NCI-H2171 treated with DMSO at 0.1 percent for 48 hours (cell line): ENCODE measurements around the gene CEP120.
"Not testable (repeated sequence)": the region's sequence is repeated elsewhere in the genome, so short reads cannot be mapped to it uniquely, and the experiment has no call there.

ENCODE experiments used
- DNase-seq: peaks from one replicate; lab custom pipeline; 2025; lab: John Stamatoyannopoulos, UW

The CEP120 gene

DNA sequence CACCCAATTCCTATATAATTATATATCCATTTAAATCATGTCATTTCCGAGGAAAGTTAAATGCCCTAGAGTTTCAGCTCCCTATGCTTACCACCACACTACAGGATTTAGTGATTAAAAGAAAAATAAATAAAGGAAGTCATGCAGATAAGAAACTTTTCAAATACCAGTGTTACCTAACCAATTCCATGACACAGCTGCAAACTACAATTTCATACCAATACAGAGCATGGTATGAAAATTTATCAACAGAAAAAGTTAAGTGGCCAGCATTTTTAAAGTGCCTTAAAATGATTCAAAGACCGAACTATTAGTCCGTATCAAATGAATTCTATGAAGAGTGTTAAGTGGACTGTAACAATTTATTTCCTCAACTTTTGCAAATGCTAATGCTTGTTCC lies 35.9 kb downstream of the CEP120 start:
- no peak for DNase-seq

DNA sequence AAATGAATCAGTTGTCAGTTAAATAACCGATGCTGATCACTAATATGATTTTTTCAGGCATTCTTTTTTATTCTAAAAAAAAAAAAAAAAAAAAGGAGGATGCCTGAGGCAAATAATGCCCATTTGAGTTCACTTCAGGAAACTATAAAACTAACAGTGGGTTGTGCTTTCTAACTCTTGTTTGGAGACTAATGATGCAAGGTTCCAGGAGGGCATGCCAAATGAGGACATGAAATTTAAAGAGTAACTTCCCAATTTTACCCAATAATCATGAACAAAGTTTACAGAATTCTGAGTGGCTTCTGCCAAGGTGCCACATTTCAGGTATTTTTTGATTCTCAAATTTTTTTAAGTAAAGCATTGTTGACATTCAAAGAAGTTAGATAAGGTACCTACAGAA lies 41.0 kb downstream of the CEP120 start:
- DNase-seq, result no peak

DNA sequence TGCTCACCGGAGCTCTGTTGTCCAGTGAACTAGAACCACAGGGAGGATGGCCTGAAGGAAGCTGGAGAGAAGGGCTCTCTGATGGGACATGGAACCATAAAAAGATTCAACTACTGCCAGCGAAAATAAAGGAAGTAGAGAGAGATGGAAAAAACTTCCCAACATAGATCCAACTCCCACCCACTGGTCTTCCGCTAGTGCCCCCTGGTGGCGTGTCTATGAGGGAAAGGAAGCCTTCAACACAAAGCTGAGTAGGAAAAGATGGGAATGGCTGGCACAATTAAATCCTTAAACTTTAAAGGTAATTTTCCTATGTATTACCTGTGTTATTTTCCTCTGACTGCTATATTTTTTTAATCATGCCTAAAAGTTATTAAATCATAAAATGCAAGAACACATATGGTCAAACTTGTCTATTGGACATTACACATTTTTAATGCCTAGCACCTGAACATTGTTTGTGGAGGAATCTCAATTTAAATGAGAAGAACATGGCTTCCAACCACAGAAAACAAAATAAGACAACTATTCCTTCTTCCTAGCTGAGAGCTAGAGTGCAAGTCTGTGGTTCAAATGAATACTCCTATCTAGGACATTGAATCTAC lies 51.5 kb downstream of the CEP120 start:
- DNase-seq, result no peak

DNA sequence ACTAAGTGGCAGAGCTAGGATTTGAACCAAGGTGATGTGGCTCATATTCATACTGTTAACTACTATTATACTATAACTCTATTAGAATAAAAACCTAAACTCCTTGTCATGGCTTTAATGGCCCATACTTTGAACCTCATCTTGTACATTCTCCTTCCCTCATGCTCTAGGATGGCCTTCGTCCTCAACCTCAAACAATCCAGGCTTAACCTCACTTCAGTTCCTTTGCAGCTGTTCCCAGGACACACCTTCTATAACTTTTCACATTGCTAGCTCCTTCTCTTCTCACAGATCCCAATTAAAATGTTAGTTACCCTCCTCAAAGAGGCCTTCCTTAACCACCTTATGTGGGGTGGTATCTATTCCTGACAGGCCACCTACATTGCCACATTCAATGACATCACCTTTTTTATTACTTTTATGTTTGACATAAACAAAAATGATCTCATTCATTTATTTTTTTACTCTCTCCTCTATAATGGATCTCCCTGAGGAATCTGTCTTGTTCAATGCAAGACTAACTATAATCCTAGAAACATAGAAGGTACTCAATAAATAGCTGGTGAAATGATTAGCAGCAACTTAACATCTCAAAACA lies 53.7 kb downstream of the CEP120 start:
- no peak for DNase-seq

DNA sequence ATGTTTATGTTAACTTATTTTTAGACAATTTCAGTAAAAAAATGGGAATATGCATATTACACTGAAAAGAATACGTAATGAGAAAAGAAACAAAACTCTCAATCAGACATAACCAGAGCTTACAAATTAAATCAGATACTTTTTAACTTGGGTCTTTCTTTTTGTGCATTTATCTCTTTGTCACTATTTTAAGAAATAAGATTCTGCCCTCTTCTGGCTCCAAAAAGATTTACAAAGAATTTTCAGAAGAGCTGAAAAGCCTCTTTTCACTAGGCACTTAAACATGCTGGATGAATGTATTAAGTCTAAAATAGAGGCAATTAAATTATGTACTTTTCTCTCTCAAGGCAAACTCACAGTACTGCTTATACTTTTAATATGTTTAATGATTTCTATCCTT lies 55.5 kb downstream of the CEP120 start:
- DNase-seq, result peak; percentile 8

DNA sequence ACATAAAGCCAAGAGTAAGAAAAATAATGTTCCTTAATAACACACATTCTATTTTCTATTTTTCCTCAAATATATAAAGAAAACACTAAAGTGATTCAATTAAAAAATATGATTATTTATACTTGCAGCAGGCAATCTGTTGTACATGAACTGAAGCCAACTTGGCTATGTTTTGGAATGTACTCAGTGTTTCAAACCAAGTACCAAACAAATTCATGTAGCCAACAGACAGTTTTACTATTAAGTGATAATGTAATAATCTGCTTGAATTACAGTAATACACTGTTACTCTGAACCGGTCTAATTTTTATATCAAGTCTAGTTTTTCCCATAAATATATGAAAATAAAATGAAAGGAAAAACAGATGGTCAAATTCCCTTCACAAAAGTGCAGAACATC lies 58.0 kb downstream of the CEP120 start:
- DNase-seq, result no peak

DNA sequence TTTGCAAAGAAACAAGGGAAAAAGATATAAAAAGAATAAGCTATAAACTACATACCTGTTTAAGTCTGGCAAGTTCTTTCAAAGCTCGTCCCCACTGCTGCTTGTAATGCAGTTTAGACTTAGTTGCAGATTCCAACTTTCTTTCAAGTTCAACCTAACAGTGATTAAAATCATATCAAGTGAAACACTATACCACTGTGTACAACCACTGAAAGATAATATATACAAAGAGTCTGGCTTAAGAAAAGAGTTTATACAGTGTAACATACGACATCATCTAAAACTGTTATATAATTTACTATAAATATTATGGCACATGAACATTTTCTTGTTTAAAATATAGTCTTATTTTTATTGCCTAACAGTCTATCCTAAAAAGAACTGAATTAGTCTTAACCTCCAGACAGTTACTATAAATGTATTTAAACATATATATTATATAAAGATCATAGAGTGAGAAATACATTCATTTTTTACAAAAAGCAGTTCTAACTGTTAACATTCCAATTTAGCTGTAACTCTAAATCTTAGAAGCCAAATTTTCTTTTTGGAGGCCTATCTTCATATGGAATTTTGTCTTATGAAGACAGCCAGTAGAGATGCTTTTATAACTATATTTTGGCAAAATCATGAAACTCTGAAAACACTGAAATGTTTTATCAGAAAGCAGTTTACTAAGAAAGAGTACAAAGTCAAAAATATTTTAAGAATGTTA lies 58.6 kb downstream of the CEP120 start:
- no peak for DNase-seq

DNA sequence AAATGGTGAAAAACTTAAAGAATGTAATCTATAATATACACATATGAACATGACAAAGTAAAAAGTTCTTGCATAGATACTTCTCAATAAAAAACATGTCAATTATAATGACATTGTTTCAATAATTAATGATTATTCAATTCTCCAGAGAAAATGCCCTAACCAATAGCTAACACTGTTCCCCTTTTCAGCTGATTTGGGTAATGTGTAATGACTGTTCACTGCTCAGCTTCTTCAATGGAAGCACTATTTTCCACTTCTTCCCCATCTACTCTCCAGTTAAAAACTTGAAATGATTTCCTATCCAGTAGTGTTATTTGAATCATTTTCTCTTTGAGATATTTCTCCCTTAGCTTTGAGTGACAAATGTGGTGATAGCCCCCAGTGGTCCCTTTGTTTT lies 62.3 kb downstream of the CEP120 start:
- no peak for DNase-seq

DNA sequence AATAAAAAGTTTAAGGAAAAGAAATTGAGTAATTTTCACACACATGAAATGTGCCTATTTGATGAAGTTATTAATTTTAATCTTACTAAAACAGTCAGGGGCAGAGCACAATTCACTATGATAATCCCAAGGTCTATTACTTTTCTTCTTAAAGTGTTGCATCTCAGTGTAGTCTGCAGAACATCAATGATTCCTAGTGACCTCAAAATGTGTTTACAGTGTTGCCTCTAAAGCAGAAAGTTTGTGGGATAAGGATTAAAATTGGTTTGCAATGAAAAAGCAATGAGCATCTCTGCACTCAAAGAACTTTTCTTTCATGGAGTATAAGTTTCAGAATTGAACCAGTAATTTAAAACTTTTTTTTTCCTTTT lies 63.0 kb downstream of the CEP120 start:
- no peak for DNase-seq

DNA sequence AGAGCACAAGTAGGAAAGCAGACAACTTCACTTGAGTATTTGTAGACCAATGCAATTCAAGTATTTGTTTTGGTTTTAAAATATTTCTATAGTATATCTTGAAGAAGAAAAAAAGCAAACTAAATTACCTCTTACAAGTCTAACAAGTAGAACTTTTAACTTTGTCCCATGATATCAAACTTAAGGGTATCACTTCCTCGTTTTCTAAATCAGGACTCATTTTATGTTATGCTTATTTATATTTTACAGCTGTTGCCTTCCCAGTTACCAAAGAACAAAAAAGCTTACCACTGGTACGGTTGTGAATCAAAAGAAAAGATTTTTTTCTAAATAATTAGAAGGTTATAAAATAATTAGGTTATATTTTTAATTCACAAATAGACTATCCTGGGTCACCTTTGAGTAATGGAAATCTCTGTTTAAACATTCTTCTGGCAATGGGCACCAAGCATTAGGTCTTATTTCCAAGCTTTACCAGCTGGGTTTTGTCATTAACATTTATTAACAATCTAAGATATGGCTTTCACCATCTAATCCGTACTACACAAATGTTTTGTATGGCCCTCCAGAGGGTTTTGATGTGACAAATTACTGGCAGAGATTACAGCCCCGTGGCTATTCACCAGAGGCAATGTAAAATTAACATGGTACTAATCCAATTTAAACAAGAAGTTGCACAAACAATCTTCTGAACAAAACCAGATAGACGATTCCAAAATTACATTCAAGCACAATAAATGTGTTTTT lies 63.6 kb downstream of the CEP120 start:
- no peak for DNase-seq

DNA sequence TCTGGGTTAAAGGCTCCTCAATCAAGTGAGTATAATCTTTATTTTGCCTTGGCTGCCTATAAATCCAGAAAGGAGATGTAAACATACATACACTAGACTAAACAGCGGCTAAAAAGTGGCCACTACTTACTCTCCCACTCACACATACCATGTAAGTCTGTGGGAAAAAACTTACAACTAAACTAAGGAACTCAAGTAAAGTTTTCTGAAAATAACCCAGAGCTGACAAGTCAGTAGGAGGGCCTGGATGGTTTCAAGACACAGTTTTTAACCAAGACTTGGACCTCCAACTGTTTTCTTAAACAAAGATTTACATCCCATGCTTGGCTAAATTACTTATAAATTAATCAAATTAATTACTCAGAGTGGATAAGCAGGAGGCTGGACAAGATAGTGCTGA lies 64.5 kb downstream of the CEP120 start:
- no peak for DNase-seq

DNA sequence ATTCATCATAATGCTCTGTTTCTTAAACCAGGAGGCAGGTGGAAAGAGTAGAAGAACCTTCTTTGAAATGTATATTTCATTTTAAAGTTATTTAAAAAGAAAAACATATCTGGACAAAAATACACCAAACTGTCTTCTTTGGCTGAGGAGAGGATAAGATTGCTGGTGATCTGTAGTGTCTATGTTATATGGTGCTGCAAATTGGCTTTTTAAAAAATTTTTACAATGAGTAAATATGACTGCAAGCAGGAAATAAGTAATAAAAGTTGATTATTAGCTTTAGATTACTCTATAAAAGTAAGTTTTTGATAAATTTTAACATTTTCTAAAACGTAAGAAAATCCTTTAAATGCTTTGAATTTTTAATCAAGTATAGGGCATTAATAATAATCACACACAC lies 64.9 kb downstream of the CEP120 start:
- no peak for DNase-seq

DNA sequence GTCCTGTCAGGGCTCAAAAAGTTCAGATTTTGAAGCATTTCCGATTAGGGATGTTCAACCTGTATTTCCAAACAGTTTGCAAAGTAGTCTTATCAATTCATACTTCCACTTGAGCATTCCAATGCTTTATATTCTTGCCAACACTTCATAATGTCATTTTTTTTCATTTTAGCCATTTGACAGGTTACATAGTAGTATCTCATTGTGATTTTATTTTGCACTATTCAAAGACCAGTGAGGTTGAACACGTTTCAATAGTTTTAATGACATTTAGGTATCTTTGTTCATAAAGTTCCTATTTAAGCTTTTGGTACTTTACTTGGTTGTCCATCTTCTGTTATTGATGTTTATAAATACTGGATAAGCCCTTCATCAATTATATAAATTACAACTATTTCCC lies 71.4 kb downstream of the CEP120 start:
- DNase-seq, result no peak

DNA sequence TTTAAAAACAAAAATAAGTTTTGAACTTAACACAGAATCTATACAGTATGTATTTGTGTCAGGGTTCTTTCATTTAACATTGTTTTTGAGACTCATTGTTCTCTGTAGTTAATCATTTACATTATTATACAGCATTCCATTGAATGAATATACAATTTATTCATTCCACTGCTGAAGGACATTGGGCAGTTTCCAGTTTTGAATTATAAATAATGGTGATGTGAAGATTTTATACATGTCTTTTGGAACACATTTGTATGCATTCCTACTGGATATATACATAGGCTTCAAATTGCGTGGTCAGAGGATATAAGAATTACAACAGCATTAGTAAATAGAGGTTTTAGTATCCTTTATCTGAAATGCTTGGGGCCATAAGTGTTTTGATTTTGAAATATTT lies 72.0 kb downstream of the CEP120 start:
- DNase-seq, result no peak

DNA sequence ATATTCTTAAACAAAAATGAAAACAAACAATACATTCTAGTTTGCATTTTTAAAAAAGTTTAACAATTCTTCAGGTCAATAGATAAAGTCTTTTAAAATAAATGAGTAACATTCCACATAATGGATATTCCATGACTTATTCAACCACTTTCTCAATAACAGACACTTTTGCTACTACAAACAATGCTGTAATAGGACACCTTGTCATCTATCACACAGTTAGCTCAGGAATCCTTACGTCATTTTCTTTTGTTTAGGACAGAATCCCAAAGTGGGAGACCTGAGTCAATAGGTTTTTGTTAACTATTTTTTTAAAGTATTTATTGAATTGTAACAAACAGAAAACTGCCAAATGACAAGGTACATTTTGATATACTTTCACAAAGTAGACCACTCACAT lies 72.5 kb downstream of the CEP120 start:
- no peak for DNase-seq

DNA sequence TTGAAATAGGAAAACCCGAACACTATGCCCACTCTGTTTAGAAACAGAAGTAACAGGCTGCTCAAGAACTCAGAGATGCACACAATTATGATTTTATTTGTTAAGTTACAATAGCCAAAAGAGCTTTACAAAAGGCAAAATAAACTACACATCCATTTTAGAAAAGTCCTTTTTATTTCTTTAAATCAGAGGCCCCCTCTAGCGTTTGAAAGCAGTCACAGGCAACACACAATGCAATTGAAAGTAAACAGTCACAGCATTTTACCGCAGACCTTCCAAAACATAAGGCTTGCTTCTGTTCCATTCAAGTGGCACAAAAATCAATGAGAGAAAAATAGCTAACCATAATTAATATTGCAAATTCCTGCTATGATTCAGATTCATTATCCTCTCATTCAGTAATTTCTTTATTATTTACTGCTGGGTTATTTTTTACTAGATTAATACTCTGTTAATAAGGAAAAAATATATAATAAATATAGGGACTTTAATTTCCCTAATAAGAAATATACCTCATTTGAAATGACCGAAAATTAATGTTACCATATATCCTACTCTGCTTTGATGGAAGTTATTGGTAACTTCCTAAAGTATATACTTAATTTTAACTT lies 78.3 kb downstream of the CEP120 start:
- DNase-seq, result peak; percentile 23

DNA sequence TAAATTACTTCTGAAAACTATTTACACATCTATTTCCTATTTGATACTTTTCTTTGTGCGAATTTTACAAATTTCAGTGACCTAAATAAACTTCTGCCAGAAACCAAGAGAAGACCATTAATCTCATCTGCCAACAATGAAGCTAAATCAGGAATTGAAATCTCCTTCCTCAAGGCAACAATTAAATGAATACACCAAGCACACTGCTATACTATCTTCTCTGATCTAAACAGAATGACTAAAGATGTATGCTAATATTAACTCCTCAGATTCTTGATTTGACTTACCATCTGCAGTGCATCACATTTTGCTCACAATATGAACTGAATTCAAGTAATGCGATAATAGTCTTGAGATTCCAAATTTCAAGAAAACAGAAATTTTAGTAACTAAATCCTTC lies 82.3 kb downstream of the CEP120 start:
- DNase-seq, result no peak

DNA sequence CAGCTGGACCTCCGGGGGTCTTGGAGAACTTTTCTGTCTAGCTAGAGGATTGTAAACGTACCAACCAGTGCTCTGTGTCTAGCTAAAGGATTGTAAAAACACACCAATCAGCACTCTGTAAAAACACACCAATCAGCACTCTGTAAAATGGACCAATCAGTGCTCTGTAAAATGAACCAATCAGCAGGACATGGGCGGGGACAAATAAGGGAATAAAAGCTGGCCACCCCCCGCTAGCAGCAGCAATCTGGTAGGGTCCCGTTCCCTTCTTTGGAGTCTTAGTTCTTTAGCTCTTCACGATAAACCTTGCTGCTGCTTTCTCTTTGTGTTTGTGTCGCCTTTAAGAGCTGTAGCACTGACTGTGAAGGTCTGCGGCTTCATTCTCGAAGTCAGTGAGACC lies 114.8 kb downstream of the CEP120 start:
- not testable (repeated sequence) for DNase-seq

DNA sequence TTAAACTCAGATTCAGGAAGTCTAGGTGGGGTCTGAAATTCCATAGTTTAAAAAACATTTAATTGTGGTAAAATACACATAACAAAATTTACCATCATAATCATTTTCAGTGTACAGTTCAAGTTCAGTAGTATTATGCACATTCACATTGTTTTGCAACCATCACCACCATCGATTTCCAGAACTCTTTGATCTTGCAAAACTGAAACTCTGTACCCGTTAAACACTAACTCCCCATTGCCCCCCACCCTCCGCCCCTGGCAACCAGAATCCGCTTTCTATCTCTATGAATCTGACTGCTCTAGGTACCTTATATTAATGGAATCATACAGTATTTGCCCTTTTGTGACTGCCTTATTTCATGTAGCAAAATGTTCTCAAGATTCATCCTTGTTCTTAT lies 117.5 kb downstream of the CEP120 start:
- DNase-seq, result no peak

DNA sequence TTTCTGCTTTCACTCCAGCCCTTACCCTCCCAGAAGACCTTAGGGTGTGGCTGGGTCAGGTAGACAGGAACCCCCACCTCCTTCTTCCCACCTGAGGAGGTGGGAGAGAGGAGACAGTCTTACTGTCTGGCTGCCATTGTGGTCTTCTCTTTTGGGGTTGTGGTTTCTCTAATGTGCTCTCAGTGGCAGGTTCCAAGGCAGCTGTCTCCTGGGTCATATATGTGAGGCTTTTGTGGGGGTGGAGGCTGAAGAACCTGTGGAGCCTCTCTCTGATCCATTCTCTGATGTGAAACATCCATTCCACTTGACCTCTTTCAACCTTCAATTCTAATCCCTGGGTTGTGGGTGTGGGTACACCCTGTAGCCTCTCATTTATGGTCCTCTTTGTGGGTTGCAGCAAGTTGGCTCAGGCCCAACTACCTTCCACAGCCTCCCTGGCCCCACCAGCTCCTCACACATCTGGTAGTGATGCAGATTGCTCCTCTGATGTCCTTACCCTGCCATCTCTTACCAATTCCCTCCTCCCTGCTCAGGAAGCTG lies 118.4 kb downstream of the CEP120 start:
- DNase-seq, result no peak

DNA sequence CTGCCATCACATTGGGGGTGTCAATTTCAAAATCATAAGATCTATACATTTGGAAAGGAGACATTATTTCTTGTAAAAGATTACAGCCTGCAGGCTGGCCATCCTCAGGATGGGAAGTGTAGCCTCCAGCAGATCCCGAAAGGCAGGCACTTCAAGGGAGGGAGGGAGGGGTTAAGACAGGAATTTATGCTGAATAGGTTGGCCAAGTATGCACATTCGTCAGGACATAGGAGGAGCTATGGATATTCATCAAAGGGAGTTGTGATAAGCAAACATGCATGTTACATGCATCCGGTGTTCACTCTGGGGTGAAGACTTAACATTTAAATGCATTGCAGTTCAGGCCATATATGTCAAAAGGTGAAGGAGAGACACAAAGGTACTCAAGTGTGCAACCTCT lies 119.4 kb downstream of the CEP120 start:
- DNase-seq, result no peak

DNA sequence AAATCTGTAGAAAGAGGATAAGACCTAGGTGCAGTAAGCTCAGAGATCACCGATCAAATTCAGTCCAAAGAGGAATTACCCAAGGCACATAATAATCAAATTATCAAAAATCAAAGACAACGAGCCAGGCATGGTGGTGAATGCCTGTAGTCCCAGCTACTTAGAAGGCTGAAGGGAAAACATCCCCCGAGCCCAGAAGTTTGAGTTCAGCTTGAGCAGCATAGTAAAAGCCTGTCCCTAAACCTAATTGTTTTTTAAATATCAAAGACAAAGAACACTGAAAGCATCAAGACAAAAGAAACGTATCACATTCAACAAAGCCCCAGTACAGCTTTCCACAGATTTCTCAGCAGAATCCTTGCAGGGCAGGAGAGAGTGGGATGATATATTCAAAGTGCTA lies 122.9 kb downstream of the CEP120 start:
- no peak for DNase-seq
